Right kidney (tissue), 1 donor: Measurements from ENCODE around the gene CHRNA1.
"Not testable (repeated sequence)": the region's sequence is repeated elsewhere in the genome, so short reads cannot be mapped to it uniquely, and the experiment has no call there.

Experiments used
- DNase-seq: peaks from one replicate; pipeline ENCODE4 v3.0.0-alpha.2; 2016

Gene CHRNA1

GRCh38 chr2:174716785-174717184 lies 47.5 kb downstream of the CHRNA1 start:
- no peak for DNase-seq

DNA sequence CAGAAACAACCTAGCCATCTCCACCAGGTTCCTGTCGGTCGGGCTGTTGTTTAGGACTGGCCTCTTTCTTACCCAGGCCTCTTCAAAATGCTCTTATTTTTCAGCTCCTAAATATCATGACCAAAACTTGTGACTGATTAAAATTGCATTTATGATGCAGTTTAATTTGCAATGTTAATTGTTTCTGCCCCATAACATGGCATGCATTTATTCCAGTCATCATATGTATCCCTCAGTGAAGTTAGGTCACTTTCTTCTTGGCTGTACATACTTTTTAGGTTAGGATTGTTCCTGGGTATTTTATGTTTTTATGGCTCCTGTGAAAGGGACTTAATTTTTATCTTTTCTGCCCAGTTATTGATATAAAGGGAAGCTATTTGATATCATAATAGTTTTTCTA lies 50.6 kb downstream of the CHRNA1 start:
- DNase-seq, result no peak

- no peak for DNase-seq
These were observed 53.1 kb downstream of the CHRNA1 start for GRCh38 chr2:174711206-174711605.

- not testable (repeated sequence) for DNase-seq
These were observed 54.8 kb downstream of the CHRNA1 start for GRCh38 chr2:174709416-174710004.

DNA sequence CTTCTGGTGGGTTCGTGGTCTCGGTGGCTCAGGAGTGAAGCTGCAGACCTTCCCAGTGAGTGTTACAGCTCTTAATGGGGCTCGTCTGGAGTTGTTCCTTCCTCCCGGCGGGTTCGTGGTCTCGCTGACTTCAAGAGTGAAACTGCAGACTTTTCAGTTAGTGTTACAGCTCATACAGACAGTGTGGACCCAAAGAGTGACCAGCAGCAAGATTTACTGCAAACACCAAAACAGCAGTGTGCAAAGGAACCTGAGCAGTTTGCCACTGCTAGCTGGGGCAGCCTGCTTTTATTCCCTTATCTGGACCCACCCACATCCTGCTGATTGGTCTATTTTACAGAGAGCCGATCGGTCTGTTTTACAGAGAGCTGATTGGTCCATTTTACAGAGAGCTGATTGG lies 55.6 kb downstream of the CHRNA1 start:
- no peak for DNase-seq

- DNase-seq, result no peak
These were observed 59.0 kb downstream of the CHRNA1 start for GRCh38 chr2:174705321-174705720.

DNA sequence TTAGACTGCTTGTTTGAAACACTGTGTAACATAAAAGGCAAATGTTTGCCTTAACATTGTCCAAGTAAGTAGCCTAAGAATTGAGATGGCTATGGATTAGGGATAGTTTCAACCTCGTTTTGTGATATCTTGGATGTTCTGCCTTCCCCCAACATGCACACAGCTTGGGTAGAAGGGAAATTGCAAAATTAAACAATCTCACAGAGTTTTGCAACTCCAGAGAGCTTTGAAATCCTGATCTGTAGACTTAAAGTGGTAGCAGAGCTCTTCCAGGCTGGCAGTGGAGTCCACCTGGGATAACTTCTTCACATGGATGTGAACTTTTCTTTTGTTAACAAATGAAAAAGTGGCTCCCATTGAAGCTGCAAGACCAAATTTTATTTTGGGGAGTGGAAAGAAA lies 59.6 kb downstream of the CHRNA1 start:
- DNase-seq, result no peak

GRCh38 chr2:174704061-174704460 lies 60.2 kb downstream of the CHRNA1 start:
- DNase-seq, result no peak

DNA sequence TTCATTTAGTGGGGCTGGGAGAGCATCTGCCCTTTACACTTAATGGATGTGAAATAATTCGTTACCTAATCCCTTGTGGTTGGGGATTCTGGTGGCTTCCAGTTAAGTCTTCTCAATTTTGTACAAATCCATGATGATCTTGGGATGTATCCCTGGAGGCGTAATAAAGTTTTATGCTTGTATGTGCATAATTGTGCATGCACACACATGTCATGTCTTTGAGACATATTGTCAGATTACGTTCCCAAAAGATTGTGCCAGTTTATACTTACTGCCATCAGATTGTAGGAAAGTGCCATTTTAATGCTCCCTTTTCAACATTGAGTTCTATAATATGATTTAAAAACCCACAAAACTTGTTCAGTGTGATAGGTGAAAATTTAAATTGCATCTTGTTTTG lies 60.8 kb downstream of the CHRNA1 start:
- DNase-seq, result no peak

DNA sequence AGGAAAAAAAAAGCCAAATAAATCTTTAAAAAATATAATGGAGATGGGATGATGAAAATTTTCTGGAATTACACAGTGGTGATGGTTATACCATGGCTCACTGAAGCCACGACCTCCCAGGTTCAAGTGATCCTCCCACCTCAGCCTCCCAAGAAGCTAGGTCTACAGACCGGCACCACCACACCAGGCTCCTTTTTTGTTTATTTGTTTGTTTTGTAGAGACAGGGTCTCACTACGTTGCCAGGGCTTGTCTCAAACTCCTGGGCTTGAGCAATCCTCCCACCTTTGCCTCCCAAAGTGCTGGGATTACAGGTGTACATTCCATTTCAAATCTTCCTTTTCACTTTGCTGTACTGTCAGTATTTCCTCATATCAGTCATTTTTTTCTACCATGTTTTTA lies 61.7 kb downstream of the CHRNA1 start:
- no peak for DNase-seq

DNA sequence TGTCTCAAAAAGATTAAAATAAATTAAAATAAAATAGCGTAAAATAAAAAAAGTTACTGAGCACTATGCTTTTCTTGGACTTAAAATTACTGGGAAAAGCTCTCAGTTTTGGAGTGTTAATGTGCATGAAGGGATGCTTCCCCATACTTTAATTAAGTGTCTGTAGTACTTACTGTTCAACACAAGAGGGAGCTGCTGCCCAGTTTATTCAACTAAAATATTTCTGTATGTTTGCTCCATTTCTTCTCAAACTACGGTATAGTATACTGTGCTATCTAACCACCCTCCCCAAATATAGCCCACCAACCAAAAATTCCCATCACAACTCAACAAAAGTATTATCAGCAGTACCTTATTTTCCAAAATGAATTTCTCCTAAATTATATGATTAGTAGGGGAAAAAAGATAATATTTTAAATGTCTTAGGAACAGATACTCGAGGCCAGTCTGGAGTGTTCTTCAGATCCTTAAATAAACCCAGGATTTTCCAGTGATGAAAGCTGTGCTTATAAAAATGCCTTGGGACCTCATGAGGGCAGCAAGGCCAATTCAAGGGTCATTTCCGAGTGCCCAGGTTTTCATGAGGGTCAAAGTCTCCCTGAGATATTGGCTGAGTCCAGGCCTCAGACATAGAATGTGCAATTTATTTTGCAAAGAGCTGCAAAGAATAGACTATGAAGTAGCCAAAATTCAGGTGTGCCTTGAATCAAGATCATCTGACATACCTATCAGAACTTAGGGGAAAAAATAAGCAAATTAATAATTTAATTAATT lies 64.1 kb downstream of the CHRNA1 start:
- no peak for DNase-seq
